ENCODE measurements around the gene SNX11. TPM values are rescaled to one million over a fixed set of nuclear protein-coding genes. Genes with fewer than 3 reads are reported as not detected.

SNX11 gene
- total and polyA plus RNA-seq, 2 donors (not counting 3 experiments of a cell fraction or from before 2014, with no cell fraction given), result 23.4 to 26.2 TPM

GRCh38 chr17:48155889-48156611, 48.5 kb downstream of the SNX11 start:
- Histone ChIP-seq H3K27me3 (ENCODE audit: control insufficient read depth in 2 of 2, insufficient read depth in 2 of 2, low read length in 2 of 2) (peaks cover 10 to 14% of the 10 kb centered on the region in 2 experiments), H2AFZ (ENCODE audit: low read depth, low read length) (no peak overlapping the region), H3K9me1 (replicated peaks; ENCODE audit: control insufficient read depth, extremely low read depth, insufficient read depth, low read length) (no peaks in the 10 kb centered on the region), H3K27ac (ENCODE audit: insufficient read depth, low read depth, low read length) (no peak overlapping the region), H3K9me3 (replicated peaks; ENCODE audit: control insufficient read depth, insufficient read depth, low read length) (no peaks in the 10 kb centered on the region), H3K36me3 (ENCODE audit: control insufficient read depth in 2 of 2, extremely low read depth in 1 of 2, insufficient read depth in 2 of 2, low read length in 2 of 2) (no peaks in the 10 kb centered on the region), H3K79me2 (ENCODE audit: control insufficient read depth, insufficient read depth, low read length) (no peaks in the 10 kb centered on the region), H3K4me1 (ENCODE audit: control insufficient read depth, extremely low read depth, insufficient read depth, low read length) (no peaks in the 10 kb centered on the region), H4K20me1 (replicated peaks; ENCODE audit: control insufficient read depth, extremely low read depth, insufficient read depth, low read length) (no peaks in the 10 kb centered on the region), H3K9ac (replicated peaks; ENCODE audit: extremely low read depth, insufficient read depth, low read length) (no peak overlapping the region), H3K4me3 (replicated peaks in 1 of 3; ENCODE audit: insufficient read depth in 1 of 3, low read depth in 1 of 3, low read length in 3 of 3) (no peak overlapping the region), H3K4me2 (ENCODE audit: insufficient read depth, low read length) (no peak overlapping the region)
- no peak for FAIRE-seq
- CTCF ChIA-PET, result interaction anchor here (0.5 to 1.1 kb wide), 2 partner anchors 31 to 120 kb away, joined by 3 read pairs; no protein-coding TSS in a partner anchor
- intact Hi-C loops (cut with micrococcal nuclease), result no loop called here
- POLR2A ChIA-PET, result no interaction called here
- no TSS peak for BruUV-seq (replicated peaks)
- TF ChIP-seq CTCF (IDR thresholded peaks at IDR 0.05; ENCODE audit: extremely low read depth in 1 of 2, insufficient read depth in 1 of 2, low read depth in 1 of 2, low read length in 2 of 2) (no peak), EZH2 (IDR thresholded peaks at IDR 0.05; ENCODE audit: borderline replicate concordance, low read depth, low read length, severe bottlenecking) (no peak), MAX (IDR thresholded peaks at IDR 0.05; ENCODE audit: insufficient read depth, insufficient read length) (no peak), POLR2AphosphoS5 (IDR thresholded peaks at IDR 0.05; ENCODE audit: insufficient read depth, low read depth, low read length) (no peak), POLR2A (IDR thresholded peaks at IDR 0.05; ENCODE audit: low read depth, low read length) (no peak), FOS (IDR thresholded peaks at IDR 0.05; ENCODE audit: borderline replicate concordance, insufficient read depth, low read length) (no peak), GATA2 (IDR thresholded peaks at IDR 0.05; ENCODE audit: insufficient read depth, insufficient read length, low read depth, low read length) (no peak), JUN (IDR thresholded peaks at IDR 0.05; ENCODE audit: borderline replicate concordance, insufficient read depth, insufficient read length, low read depth) (no peak), MYC (IDR thresholded peaks at IDR 0.05; ENCODE audit: low read depth, low read length) (no peak)
- dilution Hi-C loops (cut with MboI; ENCODE audit: extremely low pct_ligation_motif_present, low sequenced_read_pairs), result no loop called here
- no peak for DNase-seq (ENCODE audit: low read depth, low spot score)

Measured in endothelial cell of umbilical vein (primary cell).